GM12865 (cell line): ENCODE data around the gene CCDC9B.

Source experiments
- DNase-seq: peaks from one replicate; pipeline ENCODE4 v3.0.0; 2010; ENCODE audit warnings: low read depth
- H3K4me3 ChIP-seq: 2 replicates; pipeline ENCODE4 v1.5.1; 2011; ENCODE audit warnings: mild to moderate bottlenecking, low read depth, low read length, control low read depth
- TF ChIP-seq, protein P1 (sequence below): IDR thresholded peaks from 2 replicates; pipeline ENCODE4 v1.5.1; 2011; ENCODE audit warnings: low read length, control low read depth, low read depth, inconsistent platforms; ENCODE audit not compliant: insufficient read depth; ENCODE audit errors: missing control alignments

Gene CCDC9B

DNA sequence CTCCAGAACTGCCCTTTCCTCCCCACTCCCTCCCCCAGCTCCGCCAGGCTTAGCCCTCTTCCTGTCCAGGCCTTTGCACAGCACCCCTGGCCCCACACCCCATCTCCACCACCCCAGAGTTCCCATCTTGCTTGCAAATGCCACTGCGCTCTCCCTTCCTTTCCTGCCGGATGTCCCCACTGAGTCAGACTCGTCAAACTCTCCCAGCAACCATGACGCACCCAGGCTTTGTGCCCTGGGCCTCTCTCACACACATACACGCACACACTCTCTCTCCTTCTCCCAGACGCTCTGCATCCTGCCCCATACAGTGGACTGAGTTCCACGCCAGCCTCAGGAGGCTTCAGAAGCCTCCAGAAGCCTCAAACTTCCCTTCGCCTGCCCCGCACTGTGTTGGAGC is 2.8 kb upstream of the CCDC9B start:
- no peak overlapping the region for H3K4me3 ChIP-seq
- TF ChIP-seq, protein P1, sequence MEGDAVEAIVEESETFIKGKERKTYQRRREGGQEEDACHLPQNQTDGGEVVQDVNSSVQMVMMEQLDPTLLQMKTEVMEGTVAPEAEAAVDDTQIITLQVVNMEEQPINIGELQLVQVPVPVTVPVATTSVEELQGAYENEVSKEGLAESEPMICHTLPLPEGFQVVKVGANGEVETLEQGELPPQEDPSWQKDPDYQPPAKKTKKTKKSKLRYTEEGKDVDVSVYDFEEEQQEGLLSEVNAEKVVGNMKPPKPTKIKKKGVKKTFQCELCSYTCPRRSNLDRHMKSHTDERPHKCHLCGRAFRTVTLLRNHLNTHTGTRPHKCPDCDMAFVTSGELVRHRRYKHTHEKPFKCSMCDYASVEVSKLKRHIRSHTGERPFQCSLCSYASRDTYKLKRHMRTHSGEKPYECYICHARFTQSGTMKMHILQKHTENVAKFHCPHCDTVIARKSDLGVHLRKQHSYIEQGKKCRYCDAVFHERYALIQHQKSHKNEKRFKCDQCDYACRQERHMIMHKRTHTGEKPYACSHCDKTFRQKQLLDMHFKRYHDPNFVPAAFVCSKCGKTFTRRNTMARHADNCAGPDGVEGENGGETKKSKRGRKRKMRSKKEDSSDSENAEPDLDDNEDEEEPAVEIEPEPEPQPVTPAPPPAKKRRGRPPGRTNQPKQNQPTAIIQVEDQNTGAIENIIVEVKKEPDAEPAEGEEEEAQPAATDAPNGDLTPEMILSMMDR, result no peak
- peak; percentile 17 for DNase-seq

DNA sequence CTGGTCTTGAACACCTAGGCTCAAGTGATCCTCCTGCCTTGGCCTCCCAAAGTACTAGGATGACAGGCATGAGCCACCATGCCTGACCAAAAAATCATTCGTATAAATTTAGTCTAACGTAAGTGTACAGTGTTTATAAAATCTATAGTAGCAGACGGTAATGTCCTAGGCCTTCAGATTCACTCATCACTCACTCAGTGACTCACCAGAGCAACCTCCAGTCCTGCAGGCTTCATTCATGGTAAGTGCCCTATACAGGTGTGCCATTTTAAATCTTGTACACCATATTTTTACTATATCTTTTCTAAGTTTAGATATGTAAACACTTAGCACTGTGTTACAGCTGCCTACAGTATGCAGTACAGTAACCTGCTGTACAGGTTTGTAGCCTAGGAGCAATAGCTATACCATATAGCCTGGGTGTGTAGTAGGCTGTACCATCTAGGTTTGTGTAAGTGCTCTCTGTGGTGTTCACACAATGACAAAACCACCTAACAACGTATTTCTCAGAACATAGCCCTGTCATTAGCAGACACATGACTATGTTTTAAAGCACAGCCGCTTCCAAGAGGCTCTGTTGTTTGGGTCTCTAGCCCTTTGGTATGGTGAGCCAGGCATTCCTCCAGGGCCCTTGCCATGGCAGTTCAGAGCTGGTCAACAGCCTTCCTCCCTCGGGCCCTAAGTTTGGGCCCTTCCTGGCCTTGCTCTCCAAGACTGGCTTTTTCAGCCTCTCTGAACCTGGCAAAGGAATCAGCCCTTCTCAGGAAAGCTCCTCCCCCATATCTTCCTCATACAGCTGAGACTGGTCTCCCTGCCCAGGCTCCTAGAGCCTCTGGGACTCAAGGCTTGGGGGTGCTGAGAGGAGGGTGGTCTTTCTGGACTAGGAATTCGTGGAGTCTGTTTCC is 1.9 kb upstream of the CCDC9B start:
- TF ChIP-seq, protein P1, result no peak
- DNase-seq, result no peak
- H3K4me3 ChIP-seq, result no peak overlapping the region

DNA sequence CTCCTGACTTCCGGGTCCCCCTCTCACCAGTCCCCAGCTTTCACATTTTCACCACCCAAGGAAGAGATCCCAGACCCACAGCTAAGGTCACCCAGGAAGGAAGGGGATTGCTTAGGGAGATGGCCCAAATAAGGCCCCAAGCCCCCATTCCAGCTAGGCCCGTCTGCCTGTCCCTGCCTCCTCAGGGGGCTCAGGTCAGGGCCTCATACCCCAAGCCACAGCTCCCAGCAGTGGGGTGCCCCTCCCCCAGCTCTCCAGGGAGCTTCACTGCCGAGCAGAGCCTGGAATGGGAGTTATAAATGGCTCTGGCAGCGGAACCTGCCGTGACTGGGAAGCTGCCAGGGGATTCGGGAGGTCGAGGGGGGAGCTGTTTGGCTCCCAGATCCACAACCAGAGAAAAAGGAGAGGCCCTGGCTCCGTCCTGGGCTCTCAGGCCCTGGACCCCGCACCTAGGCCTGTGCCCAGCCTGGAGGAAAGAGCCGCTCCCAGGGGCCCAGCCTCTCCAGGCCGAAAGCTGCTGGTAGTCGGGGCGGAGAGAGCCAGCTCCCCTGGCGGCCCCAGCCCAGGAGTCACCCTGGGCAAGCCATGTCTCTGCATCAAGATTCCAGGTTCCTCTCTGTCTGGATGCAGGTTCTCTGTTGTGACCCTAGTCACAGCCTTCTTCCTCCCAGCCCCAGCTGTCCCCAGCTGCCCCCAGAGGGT is 550 bp downstream of the CCDC9B start:
- TF ChIP-seq, protein P1, result no peak
- no peak overlapping the region for H3K4me3 ChIP-seq
- no peak for DNase-seq

DNA sequence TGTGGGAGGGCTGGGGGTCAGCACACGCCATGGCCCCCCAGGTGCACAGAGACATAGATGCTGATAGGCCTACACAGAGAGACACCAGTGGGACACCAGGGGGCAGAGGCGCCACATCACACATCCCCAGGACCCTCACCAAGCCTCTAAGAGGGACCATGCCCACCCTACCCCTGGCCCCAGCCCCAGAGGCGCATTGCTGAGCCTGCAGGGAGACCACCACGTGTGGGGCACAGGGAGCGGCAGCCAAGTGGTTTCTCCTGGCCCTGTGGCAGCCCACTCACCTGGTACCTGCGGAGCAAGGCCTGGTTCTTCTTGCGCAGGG is 1.2 kb downstream of the CCDC9B start:
- DNase-seq, result no peak
- TF ChIP-seq, protein P1, result no peak
- no peak overlapping the region for H3K4me3 ChIP-seq

DNA sequence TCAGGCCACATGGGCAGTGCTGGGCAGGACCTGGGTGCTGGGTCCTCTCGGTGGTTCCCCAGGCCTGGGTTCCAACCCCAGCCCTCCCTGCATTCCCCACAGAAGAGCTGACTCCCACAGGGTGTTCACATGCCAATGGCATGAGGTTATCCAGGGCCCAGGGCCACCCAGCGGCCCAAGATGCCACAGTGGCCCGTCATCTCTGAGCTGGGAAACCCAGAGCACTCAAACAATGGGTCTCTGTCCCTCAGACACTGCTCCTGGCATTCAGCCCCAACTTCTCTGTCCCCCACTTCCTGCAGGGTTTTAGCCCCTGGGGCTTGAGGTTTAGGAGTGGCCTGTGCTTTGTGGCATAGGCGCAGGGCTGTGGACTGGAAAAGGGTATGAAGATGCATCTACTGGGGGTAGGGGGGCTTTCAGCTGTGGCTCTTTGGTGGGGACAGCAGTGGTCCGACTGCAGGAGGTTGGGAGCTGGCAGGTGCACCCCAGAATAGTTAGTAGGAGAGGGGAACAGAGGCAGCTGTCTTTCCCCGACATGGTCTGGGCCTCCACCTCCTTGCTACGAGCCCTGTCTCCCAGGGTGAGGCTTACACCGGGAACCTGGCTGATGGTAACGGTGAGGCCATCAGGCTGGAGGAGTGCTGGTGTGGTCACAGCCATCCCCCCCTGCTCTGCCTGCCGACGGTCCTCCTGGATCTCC is 1.7 kb downstream of the CCDC9B start:
- TF ChIP-seq, protein P1, result no peak
- no peak for DNase-seq
- H3K4me3 ChIP-seq, result no peak overlapping the region

DNA sequence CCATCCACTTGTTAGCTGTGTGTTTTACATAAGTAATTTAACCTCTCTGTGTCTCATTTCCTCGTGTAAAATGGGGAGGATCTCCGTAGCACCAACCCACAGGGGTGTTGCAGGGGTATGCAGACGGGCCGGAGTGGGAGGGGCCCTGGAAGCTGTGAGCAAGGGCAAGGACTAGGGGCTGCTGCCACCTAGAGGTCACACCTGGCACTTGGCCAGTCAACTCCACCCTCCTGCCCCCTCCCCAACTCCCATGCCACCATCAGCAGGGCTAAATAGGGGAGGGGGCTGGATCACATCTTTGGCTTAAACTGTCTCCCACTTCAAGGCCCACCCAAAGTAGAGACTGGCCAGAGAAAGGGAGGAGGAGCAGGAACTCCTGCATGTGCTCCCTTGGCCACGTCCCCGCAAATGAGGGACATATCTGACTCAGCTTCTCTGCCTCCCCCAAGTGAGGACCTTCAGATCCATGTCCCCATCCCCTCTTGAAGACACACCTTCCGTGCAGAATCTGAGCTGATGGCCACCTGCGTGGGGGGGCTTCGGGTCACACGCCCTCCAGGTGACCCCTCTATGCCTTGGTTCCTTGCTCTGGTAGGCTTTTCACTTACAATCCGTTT is 2.6 kb downstream of the CCDC9B start:
- peak; percentile 82 for DNase-seq
- TF ChIP-seq, protein P1, result peak; percentile 95
- no peak overlapping the region for H3K4me3 ChIP-seq
